Skeletal muscle tissue (tissue), 4 donors: ENCODE data around the gene LRP11. TPM values are rescaled to one million over a fixed set of nuclear protein-coding genes. Genes with fewer than 3 reads are reported as not detected.
A peak's percentile ranks its signal among the peaks of the same experiment; 100 is the strongest.

Experiments used
- H3K27ac ChIP-seq: one replicate; pipeline ENCODE4 v1.7.0; 2013; ENCODE audit warnings: mild to moderate bottlenecking, low read depth, low read length, inconsistent platforms
- H3K27me3 ChIP-seq, 3 donors: one replicate each; pipeline ENCODE4 v1.7.0; 2013; ENCODE audit warnings: low read length in 3 of 3; ENCODE audit not compliant: control insufficient read depth in 3 of 3, insufficient read depth in 3 of 3
- H3K36me3 ChIP-seq, 3 donors: one replicate each; pipeline ENCODE4 v1.7.0; 2013; ENCODE audit warnings: low read length in 3 of 3; ENCODE audit not compliant: control insufficient read depth in 3 of 3, insufficient read depth in 3 of 3
- H3K4me1 ChIP-seq, 3 donors: one replicate each; pipeline ENCODE4 v1.7.0; 2013; ENCODE audit warnings: low read length in 3 of 3, mild to moderate bottlenecking in 3 of 3; ENCODE audit not compliant: control insufficient read depth in 3 of 3, insufficient read depth in 3 of 3
- H3K4me3 ChIP-seq, 3 donors: one replicate each; pipeline ENCODE4 v1.7.0; 2013; ENCODE audit warnings: low read length in 3 of 3
- H3K9ac ChIP-seq, 3 donors: one replicate each; pipeline ENCODE4 v1.7.0; 2013; ENCODE audit warnings: low read length in 3 of 3, mild to moderate bottlenecking in 3 of 3, moderate library complexity in 2 of 3, low read depth in 1 of 3
- H3K9me3 ChIP-seq, 3 donors: one replicate each; pipeline ENCODE4 v1.7.0; 2013; ENCODE audit warnings: low read length in 3 of 3; ENCODE audit not compliant: control insufficient read depth in 3 of 3
- total RNA-seq: library from RNA; depleted of rRNA; stranded (reverse); fragments of >200 nt; gene quantifications from one replicate; pipeline ENCODE4 v1.2.3, GENCODE V29; 2014
- donor health status: Osteomylitis.

Gene LRP11
- total RNA-seq, 1 donor from 2014 or later, result 15.7 TPM

- H3K9ac ChIP-seq, result peak overlapping the region in 1 of 3 donors; percentile 25
- no peaks in the 10 kb centered on the region for H3K9me3 ChIP-seq
- peaks cover 21 to 35% (median 26%) of the 10 kb centered on the region in 3 donors for H3K4me1 ChIP-seq
- no peak overlapping the region for H3K4me3 ChIP-seq
- no peak overlapping the region for H3K27ac ChIP-seq
- H3K36me3 ChIP-seq, result peaks cover 0 to 3% (median 0%) of the 10 kb centered on the region in 3 donors
- no peaks in the 10 kb centered on the region for H3K27me3 ChIP-seq
These were observed 3.1 kb downstream of the LRP11 start for GRCh38 chr6:149860834-149861602.

GRCh38 chr6:149860513-149860833, 3.7 kb downstream of the LRP11 start:
- H3K36me3 ChIP-seq, result peaks cover 0 to 3% (median 0%) of the 10 kb centered on the region in 3 donors
- H3K4me1 ChIP-seq, result peaks cover 21 to 35% (median 26%) of the 10 kb centered on the region in 3 donors
- H3K27me3 ChIP-seq, result no peaks in the 10 kb centered on the region

GRCh38 chr6:149859938-149860337, 4.2 kb downstream of the LRP11 start:
- H3K27ac ChIP-seq, result no peak overlapping the region
- H3K9ac ChIP-seq, result no peak overlapping the region
- peaks cover 20 to 35% (median 26%) of the 10 kb centered on the region in 3 donors for H3K4me1 ChIP-seq
- no peak overlapping the region for H3K4me3 ChIP-seq
- H3K27me3 ChIP-seq, result no peaks in the 10 kb centered on the region
- H3K36me3 ChIP-seq, result peaks cover 0 to 3% (median 0%) of the 10 kb centered on the region in 3 donors
- H3K9me3 ChIP-seq, result no peaks in the 10 kb centered on the region

More at GRCh38 chr6:149860513-149860833, 3.7 kb downstream of the LRP11 start:
- no peaks in the 10 kb centered on the region for H3K9me3 ChIP-seq
- peak overlapping the region in 1 of 3 donors; percentile 25 for H3K9ac ChIP-seq
- no peak overlapping the region for H3K4me3 ChIP-seq
- no peak overlapping the region for H3K27ac ChIP-seq

GRCh38 chr6:149859368-149859767, 4.8 kb downstream of the LRP11 start:
- Histone ChIP-seq H3K9ac (no peak overlapping the region), H3K4me1 (peaks cover 15 to 37% (median 21%) of the 10 kb centered on the region in 3 donors), H3K27me3 (no peaks in the 10 kb centered on the region), H3K36me3 (peaks cover 0 to 3% (median 0%) of the 10 kb centered on the region in 3 donors), H3K9me3 (no peaks in the 10 kb centered on the region), H3K27ac (no peak overlapping the region), H3K4me3 (no peak overlapping the region)

- no peak overlapping the region for H3K27ac ChIP-seq
- no peak overlapping the region for H3K4me3 ChIP-seq
These were observed 6.6 kb downstream of the LRP11 start for GRCh38 chr6:149857541-149857940.

GRCh38 chr6:149856256-149856994, 7.7 kb downstream of the LRP11 start:
- Histone ChIP-seq H3K27me3 (no peaks in the 10 kb centered on the region), H3K9ac (peak overlapping the region in 1 of 3 donors; percentile 2), H3K4me1 (peaks cover 6 to 38% (median 14%) of the 10 kb centered on the region in 3 donors), H3K9me3 (no peaks in the 10 kb centered on the region), H3K27ac (peak overlapping the region; percentile 29), H3K36me3 (peaks cover 0 to 4% (median 0%) of the 10 kb centered on the region in 3 donors), H3K4me3 (no peak overlapping the region)

More at GRCh38 chr6:149857541-149857940, 6.6 kb downstream of the LRP11 start:
- H3K36me3 ChIP-seq, result peaks cover 0 to 3% (median 0%) of the 10 kb centered on the region in 3 donors
- H3K27me3 ChIP-seq, result no peaks in the 10 kb centered on the region
- peaks cover 9 to 36% (median 17%) of the 10 kb centered on the region in 3 donors for H3K4me1 ChIP-seq
- no peaks in the 10 kb centered on the region for H3K9me3 ChIP-seq
- H3K9ac ChIP-seq, result no peak overlapping the region

- Histone ChIP-seq H3K9ac (peak overlapping the region in 1 of 3 donors; percentile 2), H3K27ac (no peak overlapping the region), H3K9me3 (no peaks in the 10 kb centered on the region), H3K27me3 (no peaks in the 10 kb centered on the region), H3K4me1 (peaks cover 6 to 33% (median 12%) of the 10 kb centered on the region in 3 donors), H3K4me3 (no peak overlapping the region), H3K36me3 (peaks cover 0 to 9% (median 0%) of the 10 kb centered on the region in 3 donors)
These were observed 8.4 kb downstream of the LRP11 start for GRCh38 chr6:149855741-149856140.

- H3K9me3 ChIP-seq, result no peaks in the 10 kb centered on the region
- no peak overlapping the region for H3K4me3 ChIP-seq
- no peak overlapping the region for H3K27ac ChIP-seq
- H3K9ac ChIP-seq, result no peak overlapping the region
- H3K4me1 ChIP-seq, result peaks cover 6 to 27% (median 8%) of the 10 kb centered on the region in 3 donors
- H3K36me3 ChIP-seq, result peaks cover 0 to 10% (median 0%) of the 10 kb centered on the region in 3 donors
- no peaks in the 10 kb centered on the region for H3K27me3 ChIP-seq
These were observed 9.0 kb downstream of the LRP11 start for GRCh38 chr6:149855040-149855654.

GRCh38 chr6:149854532-149854931, 9.6 kb downstream of the LRP11 start:
- H3K9me3 ChIP-seq, result no peaks in the 10 kb centered on the region
- peaks cover 6 to 24% (median 7%) of the 10 kb centered on the region in 3 donors for H3K4me1 ChIP-seq
- no peak overlapping the region for H3K9ac ChIP-seq
- no peak overlapping the region for H3K4me3 ChIP-seq
- H3K36me3 ChIP-seq, result peaks cover 0 to 10% (median 0%) of the 10 kb centered on the region in 3 donors
- H3K27me3 ChIP-seq, result no peaks in the 10 kb centered on the region
- no peak overlapping the region for H3K27ac ChIP-seq
